GM18511 (cell line): ENCODE data around the gene CENPP.
"Not testable (repeated sequence)": the region's sequence is repeated elsewhere in the genome, so short reads cannot be mapped to it uniquely, and the experiment has no call there.

Experiments
- ATAC-seq: cut with Tn5 transposase; IDR thresholded peaks from one replicate; pipeline ENCODE4 v1.9.1; 2021; ENCODE audit warnings: mild to moderate bottlenecking, moderate library complexity; ENCODE audit not compliant: unreplicated experiment

Gene CENPP

GRCh38 chr9:92377876-92378275, 52.1 kb downstream of the CENPP start:
- no peak for ATAC-seq

GRCh38 chr9:92378865-92379560, 53.3 kb downstream of the CENPP start:
- ATAC-seq, result no peak

- no peak for ATAC-seq
These were observed 54.9 kb downstream of the CENPP start for GRCh38 chr9:92380603-92381002.

- ATAC-seq, result no peak
These were observed 56.0 kb downstream of the CENPP start for GRCh38 chr9:92381775-92382174.

GRCh38 chr9:92384375-92384774, 58.6 kb downstream of the CENPP start:
- ATAC-seq, result no peak

GRCh38 chr9:92385001-92385400, 59.2 kb downstream of the CENPP start:
- ATAC-seq, result no peak

- no peak for ATAC-seq
These were observed 59.7 kb downstream of the CENPP start for GRCh38 chr9:92385477-92385876.

GRCh38 chr9:92385953-92386352, 60.2 kb downstream of the CENPP start:
- ATAC-seq, result no peak

- ATAC-seq, result no peak
These were observed 66.9 kb downstream of the CENPP start for GRCh38 chr9:92392690-92393089.

- no peak for ATAC-seq
These were observed 67.9 kb downstream of the CENPP start for GRCh38 chr9:92393686-92394085.

- ATAC-seq, result no peak
These were observed 69.9 kb downstream of the CENPP start for GRCh38 chr9:92395617-92396016.

GRCh38 chr9:92397853-92398252, 72.1 kb downstream of the CENPP start:
- no peak for ATAC-seq

GRCh38 chr9:92402360-92402759, 76.6 kb downstream of the CENPP start:
- ATAC-seq, result no peak

GRCh38 chr9:92402826-92403745, 77.3 kb downstream of the CENPP start:
- no peak for ATAC-seq

- no peak for ATAC-seq
These were observed 78.5 kb downstream of the CENPP start, which contains the start of gene OGN for GRCh38 chr9:92404042-92404836. TSS of gene OGN (minus strand) at chr9:92404578. CDS start at chr9:92403407, 1,171 bp downstream.

- ATAC-seq, result no peak
These were observed 80.1 kb downstream of the CENPP start for GRCh38 chr9:92405818-92406217.

- peak; percentile 73 for ATAC-seq
These were observed 80.7 kb downstream of the CENPP start for GRCh38 chr9:92406477-92406876.

- no peak for ATAC-seq
These were observed 82.1 kb downstream of the CENPP start for GRCh38 chr9:92407818-92408217.

GRCh38 chr9:92408747-92409478, 83.2 kb downstream of the CENPP start:
- no peak for ATAC-seq

GRCh38 chr9:92411157-92411556, 85.4 kb downstream of the CENPP start:
- ATAC-seq, result not testable (repeated sequence)
